Hepatocyte (in vitro differentiated cells): Measurements from ENCODE around the gene PUM2.

Experiments
- CTCF ChIP-seq: fragments of 200-600 bp; sonication (generic); IDR thresholded peaks from 2 replicates; pipeline ENCODE4 v1.5.1; 2016; ENCODE audit warnings: antibody characterized with exemption, mild to moderate bottlenecking; ENCODE audit not compliant: poor library complexity
- EZH2 ChIP-seq: fragments of 200-600 bp; sonication (generic); IDR thresholded peaks from 2 replicates; pipeline ENCODE4 v1.6.1; 2016; ENCODE audit warnings: antibody characterized with exemption, mild to moderate bottlenecking, borderline replicate concordance

GRCh38 chr2:20210462-20210861, 140.2 kb downstream of the PUM2 start:
- TF ChIP-seq CTCF (no peak), EZH2 (no peak)
